ENCODE measurements around the gene CDC14B.
"Not testable (repeated sequence)": the region's sequence is repeated elsewhere in the genome, so short reads cannot be mapped to it uniquely, and the experiment has no call there.

Gene CDC14B

GRCh38 chr9:96524045-96524444 is 95.6 kb downstream of the CDC14B start:
- no peak for DNase-seq

GRCh38 chr9:96523374-96523773 is 96.3 kb downstream of the CDC14B start:
- no peak for DNase-seq

- no peak for DNase-seq
These were observed 97.3 kb downstream of the CDC14B start for GRCh38 chr9:96522366-96522765.

- no peak for DNase-seq
These were observed 99.9 kb downstream of the CDC14B start for GRCh38 chr9:96519787-96520186.

- no peak for DNase-seq
These were observed 100.5 kb downstream of the CDC14B start for GRCh38 chr9:96519095-96519494.

- DNase-seq: no peak
These were observed 103.8 kb downstream of the CDC14B start for GRCh38 chr9:96515621-96516470.

GRCh38 chr9:96514800-96515158 is 104.9 kb downstream of the CDC14B start:
- DNase-seq: no peak

- DNase-seq: no peak
These were observed 105.4 kb downstream of the CDC14B start for GRCh38 chr9:96514108-96514799.

GRCh38 chr9:96513622-96514021 is 106.0 kb downstream of the CDC14B start:
- DNase-seq: no peak

GRCh38 chr9:96512240-96512639 is 107.4 kb downstream of the CDC14B start:
- no peak for DNase-seq

GRCh38 chr9:96510258-96510657 is 109.4 kb downstream of the CDC14B start:
- DNase-seq: no peak

GRCh38 chr9:96509848-96510247 is 109.8 kb downstream of the CDC14B start:
- DNase-seq: no peak

- no peak for DNase-seq
These were observed 110.6 kb downstream of the CDC14B start for GRCh38 chr9:96509026-96509425.

- no peak for DNase-seq
These were observed 111.3 kb downstream of the CDC14B start for GRCh38 chr9:96508227-96508940.

- DNase-seq: no peak
These were observed 114.2 kb downstream of the CDC14B start for GRCh38 chr9:96505316-96505991.

GRCh38 chr9:96503918-96504317 is 115.7 kb downstream of the CDC14B start:
- DNase-seq: no peak

GRCh38 chr9:96503374-96503748 is 116.3 kb downstream of the CDC14B start:
- DNase-seq: not testable (repeated sequence)

GRCh38 chr9:96502539-96503373 is 116.9 kb downstream of the CDC14B start:
- DNase-seq: no peak

GRCh38 chr9:96501633-96502538 is 117.8 kb downstream of the CDC14B start:
- DNase-seq: no peak

- no peak for DNase-seq
These were observed 118.7 kb downstream of the CDC14B start for GRCh38 chr9:96500696-96501632.
